DOHH2 (cell line): ENCODE measurements around the gene SNX19.

ENCODE experiments used
- H3F3A ChIP-seq: fragments of 200-600 bp; sonication (generic), shearing (Covaris generic); 2 replicates; pipeline ENCODE4 v1.6.0; 2016; ENCODE audit warnings: antibody characterized with exemption, mild to moderate bottlenecking; ENCODE audit not compliant: control insufficient read depth, insufficient read depth
- H3K27ac ChIP-seq: fragments of 200-600 bp; sonication (generic); 2 replicates; pipeline ENCODE4 v1.5.1; 2014; ENCODE audit warnings: low read depth, mild to moderate bottlenecking, low read length, moderate library complexity
- H3K27me3 ChIP-seq: fragments of 200-600 bp; sonication (generic); 2 replicates; pipeline ENCODE4 v1.6.1; 2014; ENCODE audit warnings: mild to moderate bottlenecking, low read length, mixed read lengths; ENCODE audit not compliant: control insufficient read depth
- H3K36me3 ChIP-seq: fragments of 200-600 bp; sonication (generic); 2 replicates; pipeline ENCODE4 v1.6.1; 2014; ENCODE audit warnings: mild to moderate bottlenecking, low read length, moderate library complexity, mixed read lengths; ENCODE audit not compliant: control insufficient read depth
- H3K4me1 ChIP-seq: fragments of 200-600 bp; sonication (generic); 2 replicates; pipeline ENCODE4 v1.6.1; 2014; ENCODE audit warnings: mild to moderate bottlenecking, low read length, mixed read lengths; ENCODE audit not compliant: control insufficient read depth
- H3K4me2 ChIP-seq: fragments of 200-600 bp; sonication (generic); 2 replicates; pipeline ENCODE4 v1.6.0; 2014; ENCODE audit warnings: mild to moderate bottlenecking, low read length, moderate library complexity
- H3K4me3 ChIP-seq: fragments of 200-600 bp; sonication (generic); 2 replicates; pipeline ENCODE4 v1.5.1; 2014; ENCODE audit warnings: mild to moderate bottlenecking, low read length, mixed read lengths
- H3K79me2 ChIP-seq: fragments of 200-600 bp; sonication (generic); 2 replicates; pipeline ENCODE4 v1.6.1; 2014; ENCODE audit warnings: mild to moderate bottlenecking, low read length, mixed read lengths; ENCODE audit not compliant: control insufficient read depth
- H3K9me2 ChIP-seq: fragments of 200-600 bp; sonication (generic); replicated peaks from 2 replicates; pipeline ENCODE4 v1.6.1; 2014; ENCODE audit warnings: mild to moderate bottlenecking, low read length, mixed read lengths; ENCODE audit not compliant: control insufficient read depth
- H3K9me3 ChIP-seq: fragments of 200-600 bp; sonication (generic); 2 replicates; pipeline ENCODE4 v1.6.1; 2014; ENCODE audit warnings: antibody characterized with exemption, low read length, mixed read lengths; ENCODE audit not compliant: control insufficient read depth, insufficient read depth
- H4K20me1 ChIP-seq: fragments of 200-600 bp; sonication (generic); 2 replicates; pipeline ENCODE4 v1.6.0; 2014; ENCODE audit warnings: low read depth, mild to moderate bottlenecking, antibody characterized with exemption, low read length, moderate library complexity; ENCODE audit not compliant: control insufficient read depth, insufficient read depth
- CTCF ChIP-seq: fragments of 200-600 bp; sonication (generic); IDR thresholded peaks from one replicate; pipeline ENCODE4 v1.5.1; 2014; ENCODE audit warnings: antibody characterized with exemption, mild to moderate bottlenecking, low read depth, low read length; ENCODE audit not compliant: poor library complexity, severe bottlenecking
- EZH2phosphoT487 ChIP-seq: fragments of 200-600 bp; sonication (generic); IDR thresholded peaks from 2 replicates; pipeline ENCODE4 v1.6.1; 2017; ENCODE audit warnings: borderline replicate concordance, mild to moderate bottlenecking, antibody characterized with exemption, low read length, moderate library complexity, mixed read lengths

Gene SNX19

DNA sequence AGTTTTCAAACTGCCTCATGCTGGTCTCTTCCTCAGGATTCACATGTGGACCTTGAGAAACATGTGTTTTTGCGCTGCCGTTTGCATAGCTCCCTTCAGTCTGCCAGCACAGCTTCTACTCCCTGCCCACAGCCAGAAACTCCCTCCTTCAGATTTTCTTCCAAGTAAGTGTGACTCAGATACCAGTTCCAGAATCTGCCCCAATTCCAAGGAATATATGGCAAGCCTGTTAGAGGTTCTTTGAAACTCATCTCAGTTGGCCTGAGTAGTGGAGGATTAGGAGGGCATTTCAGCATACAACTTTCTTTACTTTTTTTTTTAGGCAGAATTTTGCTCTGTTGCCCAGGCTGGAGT is 67.1 kb downstream of the SNX19 start:
- H3K4me1 ChIP-seq: no peaks in the 10 kb centered on the region; the same call in 1 of the 2 replicates
- no peaks in the 10 kb centered on the region for H3K9me3 ChIP-seq
- no peaks in the 10 kb centered on the region for H3K79me2 ChIP-seq
- TF ChIP-seq EZH2phosphoT487 (no peak), CTCF (no peak)
- no peak overlapping the region for H3K27ac ChIP-seq
- no peaks in the 10 kb centered on the region for H4K20me1 ChIP-seq
- no peaks in the 10 kb centered on the region for H3K9me2 ChIP-seq
- no peak overlapping the region for H3K4me3 ChIP-seq
- peaks cover 6% of the 10 kb centered on the region; the same call in 1 of the 2 replicates for H3K27me3 ChIP-seq
- H3K36me3 ChIP-seq: no peaks in the 10 kb centered on the region
- H3K4me2 ChIP-seq: no peak overlapping the region
- no peaks in the 10 kb centered on the region for H3F3A ChIP-seq

GRCh38 chr11:130848361-130849214 is 67.7 kb downstream of the SNX19 start:
- Histone ChIP-seq H3K4me1 (no peaks in the 10 kb centered on the region), H4K20me1 (no peaks in the 10 kb centered on the region), H3F3A (no peaks in the 10 kb centered on the region), H3K4me2 (no peak overlapping the region), H3K9me2 (no peaks in the 10 kb centered on the region), H3K4me3 (no peak overlapping the region), H3K9me3 (no peaks in the 10 kb centered on the region), H3K27ac (no peak overlapping the region), H3K36me3 (no peaks in the 10 kb centered on the region), H3K79me2 (no peaks in the 10 kb centered on the region), H3K27me3 (peaks cover 6% of the 10 kb centered on the region; the same call in 1 of the 2 replicates)
- no peak for TF ChIP-seq CTCF
- TF ChIP-seq EZH2phosphoT487: no peak

DNA sequence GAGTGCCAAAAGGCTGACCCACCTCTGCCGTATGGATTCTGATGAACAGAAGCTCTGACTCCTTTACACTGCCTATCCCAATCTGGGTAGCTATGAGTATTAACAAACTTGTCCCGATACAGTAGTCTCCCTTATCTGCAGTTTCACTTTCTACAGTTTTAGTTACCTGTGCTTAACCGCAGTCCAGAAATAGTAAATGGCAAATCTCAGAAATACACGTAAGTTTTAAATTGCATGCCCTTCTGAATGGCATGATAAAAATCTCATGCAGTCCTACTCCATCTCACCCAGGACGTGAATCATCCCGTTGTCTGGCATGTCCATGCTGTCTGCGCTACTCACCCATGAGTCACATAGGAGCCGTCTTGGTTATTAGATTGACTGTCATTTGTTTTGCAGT is 68.8 kb downstream of the SNX19 start:
- no peaks in the 10 kb centered on the region for H3K36me3 ChIP-seq
- no peaks in the 10 kb centered on the region for H4K20me1 ChIP-seq
- no peak overlapping the region for H3K27ac ChIP-seq
- H3K27me3 ChIP-seq: peaks cover 6% of the 10 kb centered on the region; the same call in 1 of the 2 replicates
- no peak for TF ChIP-seq CTCF
- TF ChIP-seq EZH2phosphoT487: no peak
- no peak overlapping the region for H3K4me2 ChIP-seq
- no peaks in the 10 kb centered on the region for H3K9me2 ChIP-seq
- H3K4me1 ChIP-seq: no peaks in the 10 kb centered on the region
- H3F3A ChIP-seq: no peaks in the 10 kb centered on the region
- no peaks in the 10 kb centered on the region for H3K9me3 ChIP-seq
- H3K79me2 ChIP-seq: no peaks in the 10 kb centered on the region
- H3K4me3 ChIP-seq: no peak overlapping the region
